SK-N-MC (cell line): ENCODE results near the gene CEP55.

Experiments
- EZH2 ChIP-seq: fragments of 200-600 bp; sonication (generic); IDR thresholded peaks from one replicate; pipeline ENCODE4 v1.6.1; 2017; ENCODE audit warnings: antibody characterized with exemption
- FOXP2 ChIP-seq: optimal IDR thresholded peaks from 2 replicates; pipeline ENCODE3; 2011; ENCODE audit warnings: mild to moderate bottlenecking, moderate library complexity; ENCODE audit not compliant: insufficient read depth; ENCODE audit errors: extremely low read length, control extremely low read depth
- POLR2AphosphoS5 ChIP-seq: IDR thresholded peaks from 2 replicates; pipeline ENCODE4 v1.6.1; 2012; ENCODE audit warnings: mild to moderate bottlenecking, low read depth, low read length, borderline replicate concordance

DNA sequence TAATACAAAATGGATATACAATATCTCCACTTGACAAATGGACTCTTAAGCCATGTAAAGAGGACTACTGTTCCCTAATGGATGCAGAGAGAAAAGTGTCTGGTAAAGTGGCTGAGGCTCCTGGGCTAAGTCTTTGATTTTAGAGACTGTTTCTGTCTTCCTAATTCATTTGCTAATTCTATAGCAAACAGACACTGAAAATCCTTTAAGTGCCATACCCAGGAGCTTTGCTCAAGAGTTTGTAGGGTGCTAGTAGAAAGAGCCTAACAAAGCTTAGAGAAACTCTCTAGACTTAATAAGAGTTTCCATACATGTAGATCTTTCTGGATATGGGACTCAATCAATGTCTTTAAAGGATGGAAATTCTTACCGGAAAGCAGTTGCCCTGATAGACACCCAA lies 16.7 kb downstream of the CEP55 start:
- TF ChIP-seq EZH2, result no peak
- TF ChIP-seq POLR2AphosphoS5, result no peak
- no peak for TF ChIP-seq FOXP2
